Measurements from ENCODE around the gene SSPN. TPM values are rescaled to one million over a fixed set of nuclear protein-coding genes. Genes with fewer than 3 reads are reported as not detected.
"Not testable (repeated sequence)": the region's sequence is repeated elsewhere in the genome, so short reads cannot be mapped to it uniquely, and the experiment has no call there.

Gene SSPN
- total RNA-seq, 1 donor from 2014 or later: not detected

DNA sequence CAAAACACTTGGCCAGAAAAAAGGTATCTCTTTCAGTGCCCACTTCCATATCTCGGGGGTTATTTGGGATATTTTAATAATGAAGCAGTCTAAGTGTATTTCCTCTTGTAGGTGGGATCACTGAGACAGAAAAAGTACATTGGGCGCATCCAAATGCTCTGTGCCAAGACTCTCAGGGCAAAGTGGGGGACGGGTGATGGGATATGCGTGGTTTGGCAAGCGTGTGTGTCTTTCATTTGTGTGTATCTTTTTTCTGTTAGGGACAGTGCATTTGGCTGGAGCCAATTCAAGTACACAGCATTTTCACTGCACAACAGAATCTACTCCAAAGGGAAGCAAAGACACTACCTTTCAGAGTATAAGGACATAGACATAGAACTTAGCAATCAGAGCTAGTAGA lies 29.3 kb downstream of the SSPN start:
- Mint-ChIP-seq H3K4me3 (no peak overlapping the region), H3K27ac (no peak overlapping the region), H3K27me3 (ENCODE audit: insufficient read depth) (peaks cover 35% of the 10 kb centered on the region), H3K9me3 (no peaks in the 10 kb centered on the region), H3K36me3 (ENCODE audit: low read depth) (no peaks in the 10 kb centered on the region), H3K4me1 (ENCODE audit: low read depth) (no peaks in the 10 kb centered on the region)
- intact Hi-C loops (cut with micrococcal nuclease): no loop called here
- DNase-seq (ENCODE audit: low spot score): no peak

DNA sequence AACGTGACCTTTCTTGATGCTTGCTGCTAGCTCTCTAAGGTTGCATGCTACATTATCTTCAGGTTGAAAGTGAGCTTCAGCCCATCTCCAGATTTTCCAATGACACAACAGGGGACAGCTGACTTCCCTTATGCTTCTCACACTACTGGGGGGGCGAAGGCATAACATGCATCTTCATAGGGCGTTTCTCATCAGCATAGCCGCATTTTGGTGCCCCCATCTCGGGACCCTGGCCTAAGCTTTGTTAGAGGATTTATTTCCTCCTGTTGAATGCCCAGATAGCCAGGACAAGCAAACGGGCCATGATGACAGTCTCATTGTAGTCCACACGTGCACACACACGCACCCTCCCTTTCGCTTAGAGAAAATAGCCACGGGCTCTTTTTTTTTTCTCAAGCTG lies 30.7 kb downstream of the SSPN start:
- intact Hi-C loops (cut with micrococcal nuclease): no loop called here

DNA sequence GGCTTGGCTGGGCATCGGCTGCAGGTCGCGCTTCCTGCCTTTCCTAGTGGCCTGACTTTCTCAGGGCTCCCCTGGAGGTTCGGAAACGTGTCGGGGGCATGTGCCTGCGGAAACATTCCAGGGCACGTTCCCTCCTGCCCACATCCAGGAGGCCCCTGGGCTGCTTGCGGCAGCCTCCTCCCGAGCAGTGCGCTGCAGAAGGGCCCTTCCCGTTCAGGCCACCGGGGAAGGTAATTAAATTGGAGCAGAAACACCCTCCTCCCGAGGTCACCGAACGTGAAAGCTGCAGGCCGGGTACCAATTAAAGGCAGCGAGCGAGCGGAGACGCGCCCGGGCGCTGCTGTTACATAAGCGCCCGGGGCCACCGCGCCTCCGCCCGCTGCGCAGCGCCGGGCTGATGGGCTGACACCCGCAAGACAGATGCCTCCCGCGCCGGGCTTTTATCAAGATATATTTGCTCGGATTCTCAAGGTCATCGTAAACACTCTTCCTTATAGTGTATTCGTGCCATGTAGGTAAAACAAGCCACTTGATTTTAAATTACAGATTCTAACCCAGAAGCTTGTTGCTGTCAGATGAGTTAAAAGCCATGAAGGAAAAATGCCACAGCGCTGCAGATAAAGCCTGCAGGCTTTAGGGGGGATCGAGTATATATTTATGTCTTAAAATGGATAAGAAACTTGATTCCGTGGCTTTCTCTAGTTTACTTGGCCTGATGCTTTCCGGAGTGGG lies 31.4 kb downstream of the SSPN start:
- Mint-ChIP-seq H3K27ac (no peak overlapping the region), H3K4me1 (ENCODE audit: low read depth) (no peaks in the 10 kb centered on the region), H3K4me3 (no peak overlapping the region), H3K36me3 (ENCODE audit: low read depth) (no peaks in the 10 kb centered on the region), H3K9me3 (no peaks in the 10 kb centered on the region), H3K27me3 (ENCODE audit: insufficient read depth) (peaks cover 35% of the 10 kb centered on the region)
- intact Hi-C loops (cut with micrococcal nuclease): no loop called here
- no peak for DNase-seq (ENCODE audit: low spot score)

More for the DNA sequence above, 30.7 kb downstream of the SSPN start:
- Mint-ChIP-seq H3K4me1 (ENCODE audit: low read depth) (no peaks in the 10 kb centered on the region), H3K9me3 (no peaks in the 10 kb centered on the region), H3K27me3 (ENCODE audit: insufficient read depth) (peaks cover 35% of the 10 kb centered on the region), H3K27ac (no peak overlapping the region), H3K4me3 (no peak overlapping the region), H3K36me3 (ENCODE audit: low read depth) (no peaks in the 10 kb centered on the region)
- DNase-seq (ENCODE audit: low spot score): no peak

DNA sequence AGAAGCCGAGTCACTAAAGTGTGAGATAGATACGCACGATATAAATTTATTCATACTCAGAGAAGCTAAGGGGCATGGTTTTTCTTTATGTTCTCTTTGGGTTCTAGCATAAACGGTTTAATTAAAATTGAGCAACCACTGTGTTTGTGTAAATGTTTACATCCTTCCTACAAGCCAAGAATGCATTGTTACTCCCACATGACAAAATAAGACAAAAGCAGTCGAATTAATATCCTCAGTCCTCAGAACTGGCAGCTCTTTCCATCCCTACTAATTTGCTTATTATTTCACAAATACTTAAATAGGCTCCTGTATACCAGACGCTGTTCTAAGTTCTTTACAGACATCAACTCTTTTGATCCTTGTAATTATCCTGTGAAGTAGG lies 32.0 kb downstream of the SSPN start:
- Mint-ChIP-seq H3K36me3 (ENCODE audit: low read depth) (no peaks in the 10 kb centered on the region), H3K27ac (no peak overlapping the region), H3K4me1 (ENCODE audit: low read depth) (no peaks in the 10 kb centered on the region), H3K9me3 (no peaks in the 10 kb centered on the region), H3K4me3 (no peak overlapping the region), H3K27me3 (ENCODE audit: insufficient read depth) (peaks cover 38% of the 10 kb centered on the region)
- no peak for DNase-seq (ENCODE audit: low spot score)
- intact Hi-C loops (cut with micrococcal nuclease): no loop called here

DNA sequence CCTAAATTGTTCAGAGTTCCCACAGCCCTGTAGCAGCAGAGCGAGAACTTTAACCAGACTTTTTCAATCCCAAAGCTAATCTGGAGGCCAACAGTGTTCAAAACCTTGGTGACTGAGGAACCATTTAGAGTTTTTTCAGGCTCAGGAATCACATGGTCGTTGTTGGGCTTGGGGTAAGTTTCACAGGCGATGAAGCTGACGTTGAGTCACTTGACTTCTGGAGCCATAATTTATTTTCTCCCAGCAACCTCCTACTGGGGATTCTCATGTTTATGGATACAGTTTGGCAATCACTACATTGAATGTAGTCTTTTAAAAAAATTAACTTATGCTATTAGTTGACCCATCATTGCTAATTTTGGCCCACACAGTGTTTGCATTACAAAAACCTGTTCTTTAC lies 34.5 kb downstream of the SSPN start:
- no peak overlapping the region for H3K4me3 Mint-ChIP-seq
- H3K27me3 Mint-ChIP-seq (ENCODE audit: insufficient read depth): peaks cover 31% of the 10 kb centered on the region
- H3K27ac Mint-ChIP-seq: no peak overlapping the region
- DNase-seq (ENCODE audit: low spot score): no peak
- no peaks in the 10 kb centered on the region for H3K4me1 Mint-ChIP-seq (ENCODE audit: low read depth)
- intact Hi-C loops (cut with micrococcal nuclease): no loop called here
- no peaks in the 10 kb centered on the region for H3K9me3 Mint-ChIP-seq
- no peaks in the 10 kb centered on the region for H3K36me3 Mint-ChIP-seq (ENCODE audit: low read depth)

DNA sequence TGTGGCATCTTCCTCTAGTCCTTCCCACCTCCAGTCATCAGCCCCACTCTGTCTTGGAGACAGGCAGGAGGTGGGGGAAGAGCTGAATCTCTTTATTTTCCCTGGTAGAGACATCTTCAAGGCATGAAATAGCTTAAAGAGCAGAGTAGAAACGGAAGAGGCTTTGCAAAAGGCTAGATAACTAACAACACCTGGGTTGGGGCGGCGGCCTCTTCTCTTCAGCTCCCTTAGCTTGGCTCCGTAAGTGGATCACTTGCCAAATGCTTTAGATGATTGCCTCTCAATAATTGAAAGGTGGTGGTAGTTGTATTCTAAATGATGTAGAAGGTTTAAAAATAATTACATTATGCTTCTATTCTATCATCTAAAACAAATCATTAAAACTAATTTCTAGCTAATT lies 36.1 kb downstream of the SSPN start:
- intact Hi-C loops (cut with micrococcal nuclease): no loop called here
- H3K27ac Mint-ChIP-seq: no peak overlapping the region
- no peak overlapping the region for H3K4me3 Mint-ChIP-seq
- H3K27me3 Mint-ChIP-seq (ENCODE audit: insufficient read depth): peaks cover 25% of the 10 kb centered on the region
- H3K36me3 Mint-ChIP-seq (ENCODE audit: low read depth): no peaks in the 10 kb centered on the region
- H3K9me3 Mint-ChIP-seq: no peaks in the 10 kb centered on the region
- H3K4me1 Mint-ChIP-seq (ENCODE audit: low read depth): no peaks in the 10 kb centered on the region
- DNase-seq (ENCODE audit: low spot score): no peak

DNA sequence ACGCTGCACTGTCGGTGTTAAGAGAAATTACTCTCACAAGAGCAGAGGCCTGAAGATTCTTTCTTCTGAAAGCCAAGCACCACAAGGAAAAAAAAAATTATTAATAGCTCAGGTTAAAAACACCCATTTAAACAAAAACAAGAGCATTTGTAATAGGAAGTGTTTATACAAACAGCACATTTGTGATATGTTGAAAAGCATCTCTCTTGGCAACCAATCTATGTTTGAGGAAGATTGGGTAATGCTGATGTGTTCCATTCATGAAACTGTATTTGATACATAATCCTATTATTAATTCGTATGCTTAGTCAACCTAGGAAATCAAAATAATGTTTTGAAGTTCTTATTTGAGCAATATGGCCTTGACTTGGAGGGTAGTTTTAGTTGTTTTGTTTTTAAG lies 36.5 kb downstream of the SSPN start:
- H3K4me1 Mint-ChIP-seq (ENCODE audit: low read depth): no peaks in the 10 kb centered on the region
- no peak overlapping the region for H3K27ac Mint-ChIP-seq
- H3K27me3 Mint-ChIP-seq (ENCODE audit: insufficient read depth): peaks cover 25% of the 10 kb centered on the region
- intact Hi-C loops (cut with micrococcal nuclease): no loop called here
- no peaks in the 10 kb centered on the region for H3K9me3 Mint-ChIP-seq
- DNase-seq (ENCODE audit: low spot score): no peak
- H3K36me3 Mint-ChIP-seq (ENCODE audit: low read depth): no peaks in the 10 kb centered on the region
- no peak overlapping the region for H3K4me3 Mint-ChIP-seq

DNA sequence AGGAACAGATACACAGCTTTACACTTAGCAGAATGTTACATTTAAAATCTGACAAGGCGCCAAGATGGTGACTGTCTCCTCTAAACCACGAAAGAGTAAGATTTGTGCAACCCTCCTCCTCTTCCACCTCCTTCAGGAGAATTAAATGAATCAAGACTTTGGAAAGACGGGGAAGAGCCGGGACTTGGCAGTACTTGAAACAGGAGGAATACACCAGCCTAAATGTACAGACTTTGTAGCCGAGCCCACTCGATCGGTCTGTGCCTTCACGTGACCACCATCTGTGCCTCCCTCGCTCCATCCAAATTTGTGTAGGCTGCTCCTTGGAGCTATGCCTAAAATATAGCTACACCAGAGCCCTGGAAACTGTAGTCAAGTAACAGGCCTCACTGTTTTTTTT lies 38.3 kb downstream of the SSPN start:
- H3K4me3 Mint-ChIP-seq: no peak overlapping the region
- intact Hi-C loops (cut with micrococcal nuclease): no loop called here
- H3K4me1 Mint-ChIP-seq (ENCODE audit: low read depth): no peaks in the 10 kb centered on the region
- no peak for DNase-seq (ENCODE audit: low spot score)
- peaks cover 16% of the 10 kb centered on the region for H3K27me3 Mint-ChIP-seq (ENCODE audit: insufficient read depth)
- H3K9me3 Mint-ChIP-seq: no peaks in the 10 kb centered on the region
- no peaks in the 10 kb centered on the region for H3K36me3 Mint-ChIP-seq (ENCODE audit: low read depth)
- no peak overlapping the region for H3K27ac Mint-ChIP-seq

DNA sequence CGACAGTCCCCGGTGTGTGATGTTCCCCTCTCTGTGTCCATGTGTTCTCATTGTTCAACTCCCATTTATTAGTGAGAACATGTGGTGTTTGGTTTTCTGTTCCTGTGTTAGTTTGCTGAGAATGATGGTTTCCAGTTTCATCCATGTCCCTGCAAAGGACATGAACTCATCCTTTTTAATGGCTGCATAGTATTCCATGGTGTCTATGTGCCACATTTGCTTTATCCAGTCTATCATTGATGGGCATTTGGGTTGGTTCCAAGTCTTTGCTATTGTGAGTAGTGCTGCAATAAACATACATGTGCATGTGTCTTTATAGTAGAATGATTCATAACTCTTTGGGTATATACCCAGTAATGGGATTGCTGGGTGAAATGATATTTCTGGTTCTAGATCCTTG lies 40.1 kb downstream of the SSPN start:
- H3K27me3 Mint-ChIP-seq (ENCODE audit: insufficient read depth): peaks cover 17% of the 10 kb centered on the region
- H3K27ac Mint-ChIP-seq; H3K36me3 Mint-ChIP-seq (ENCODE audit: low read depth); H3K9me3 Mint-ChIP-seq; H3K4me3 Mint-ChIP-seq; H3K4me1 Mint-ChIP-seq (ENCODE audit: low read depth); intact Hi-C loops (cut with micrococcal nuclease); DNase-seq (ENCODE audit: low spot score): not testable (repeated sequence)

DNA sequence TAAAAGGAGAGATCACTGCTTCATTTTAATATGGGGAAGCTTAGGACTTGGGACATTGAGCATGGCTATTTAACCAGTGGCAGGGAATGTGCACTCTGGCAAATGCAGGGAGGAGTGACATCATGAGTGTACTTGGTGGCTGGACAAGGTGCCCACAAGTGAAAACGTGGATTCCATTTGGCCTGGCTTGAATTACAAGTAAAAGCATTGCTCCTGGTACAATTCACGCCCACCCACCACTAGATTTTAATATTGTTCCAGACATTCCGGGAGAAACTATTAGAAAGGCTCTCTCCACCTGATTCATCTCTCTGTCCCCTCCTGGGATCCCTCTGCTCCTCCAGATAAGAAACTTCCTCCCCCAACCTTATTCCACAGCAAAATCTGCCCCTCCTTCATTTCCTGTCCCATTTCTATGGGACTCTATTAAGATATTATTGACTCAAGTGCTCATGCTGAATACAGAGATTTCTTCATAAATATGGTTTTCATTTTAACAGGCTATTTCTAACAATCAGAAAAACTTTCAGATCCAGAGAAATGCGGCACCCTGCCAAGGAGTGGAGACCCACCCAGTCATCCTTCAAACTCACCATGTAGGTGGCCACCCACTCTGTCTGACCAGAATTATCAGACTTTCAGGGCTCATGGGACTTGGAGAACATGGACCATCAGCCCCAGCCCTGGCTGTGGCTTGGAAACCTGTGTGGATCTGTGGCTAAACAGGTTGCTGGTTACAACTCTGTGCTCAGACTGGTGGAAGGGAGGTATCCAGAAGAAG lies 43.2 kb downstream of the SSPN start:
- Mint-ChIP-seq H3K4me3 (no peak overlapping the region), H3K9me3 (no peaks in the 10 kb centered on the region), H3K36me3 (ENCODE audit: low read depth) (no peaks in the 10 kb centered on the region), H3K4me1 (ENCODE audit: low read depth) (no peaks in the 10 kb centered on the region), H3K27ac (no peak overlapping the region), H3K27me3 (ENCODE audit: insufficient read depth) (peaks cover 13% of the 10 kb centered on the region)
- intact Hi-C loops (cut with micrococcal nuclease): no loop called here
- DNase-seq (ENCODE audit: low spot score): no peak

DNA sequence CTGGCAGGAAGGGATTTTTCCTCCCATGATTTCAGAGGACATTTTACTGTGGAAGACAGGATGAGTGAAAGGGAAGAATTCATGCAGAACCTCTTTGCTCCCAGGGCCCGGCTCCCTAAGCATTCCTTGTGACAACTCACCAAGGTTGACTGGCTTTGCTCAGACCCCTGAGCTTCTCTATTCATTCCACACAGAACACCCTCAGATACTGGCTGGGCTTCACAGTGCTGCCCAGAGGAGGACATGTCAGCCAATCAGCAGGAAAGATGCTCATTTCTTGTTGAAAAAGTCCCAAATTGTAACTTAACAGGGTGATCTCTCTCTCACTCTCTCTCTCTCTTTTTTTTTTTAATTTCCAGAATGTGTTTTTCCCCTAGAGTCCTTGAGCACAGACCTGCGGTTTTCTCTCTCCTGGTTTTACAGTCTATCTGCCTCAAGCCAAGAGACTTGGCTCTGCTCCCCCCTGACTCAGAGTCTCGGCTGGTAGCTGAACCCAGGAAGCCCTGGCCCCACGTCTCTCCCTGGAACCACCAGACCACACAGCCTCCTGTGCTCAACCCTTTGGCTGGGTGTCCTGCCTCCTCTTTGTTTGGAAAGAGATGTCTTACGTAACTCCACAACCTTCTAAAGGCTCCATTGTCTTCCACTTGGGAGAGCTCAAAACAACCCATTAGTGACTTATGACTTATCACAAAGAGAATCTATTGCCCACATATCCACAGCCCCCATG lies 43.9 kb downstream of the SSPN start:
- no peaks in the 10 kb centered on the region for H3K4me1 Mint-ChIP-seq (ENCODE audit: low read depth)
- intact Hi-C loops (cut with micrococcal nuclease): no loop called here
- H3K4me3 Mint-ChIP-seq: no peak overlapping the region
- no peaks in the 10 kb centered on the region for H3K9me3 Mint-ChIP-seq
- DNase-seq (ENCODE audit: low spot score): no peak
- no peaks in the 10 kb centered on the region for H3K36me3 Mint-ChIP-seq (ENCODE audit: low read depth)
- H3K27ac Mint-ChIP-seq: no peak overlapping the region
- peaks cover 13% of the 10 kb centered on the region for H3K27me3 Mint-ChIP-seq (ENCODE audit: insufficient read depth)

DNA sequence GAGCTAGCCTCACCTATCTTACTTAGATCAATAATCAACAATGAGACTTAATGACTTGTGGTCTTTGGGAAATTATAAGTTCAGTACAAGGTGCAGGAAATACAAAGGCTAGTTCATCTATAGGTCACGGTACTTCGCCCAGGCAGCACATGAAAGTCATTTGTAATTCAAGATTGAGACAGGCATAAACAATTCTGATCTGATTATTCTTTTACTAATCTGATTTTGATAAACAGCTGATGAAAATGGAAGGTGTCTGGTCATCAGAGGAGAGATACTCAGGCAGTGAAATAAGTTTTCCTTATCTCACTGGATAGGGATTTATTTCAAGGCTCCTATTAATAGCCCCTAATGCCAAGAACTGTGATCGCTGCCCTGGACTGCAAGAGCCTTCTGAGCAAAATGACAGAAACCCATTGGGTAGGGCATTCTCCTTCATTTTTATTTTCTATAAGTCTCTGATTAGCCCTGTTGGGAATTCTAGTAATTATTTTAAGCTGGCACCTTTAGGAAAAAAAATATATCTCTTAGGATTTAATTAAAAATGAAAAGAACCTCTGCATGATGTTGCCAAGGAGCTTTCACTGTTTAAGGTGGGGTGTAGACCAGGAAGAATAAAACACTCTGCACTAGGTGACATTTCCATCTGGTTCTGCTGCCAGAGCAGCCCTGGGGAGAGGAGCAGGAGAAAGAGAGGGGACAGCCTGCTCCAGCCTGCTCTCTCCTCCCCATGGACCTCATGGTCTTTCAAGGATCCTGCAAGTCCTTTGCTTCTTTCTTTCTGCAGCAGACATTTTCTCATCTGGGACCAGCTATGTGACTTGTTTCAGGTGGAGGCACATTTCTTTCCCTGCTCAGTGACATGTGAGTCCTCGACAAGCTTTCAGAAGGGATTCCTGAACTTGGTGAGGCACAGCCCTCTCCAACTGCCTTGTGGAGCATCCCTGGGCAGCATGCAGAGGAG lies 44.8 kb downstream of the SSPN start:
- no peak for DNase-seq (ENCODE audit: low spot score)
- Mint-ChIP-seq H3K36me3 (ENCODE audit: low read depth) (no peaks in the 10 kb centered on the region), H3K27me3 (ENCODE audit: insufficient read depth) (peaks cover 11% of the 10 kb centered on the region), H3K4me1 (ENCODE audit: low read depth) (no peaks in the 10 kb centered on the region), H3K9me3 (no peaks in the 10 kb centered on the region), H3K4me3 (no peak overlapping the region), H3K27ac (no peak overlapping the region)
- intact Hi-C loops (cut with micrococcal nuclease): no loop called here

All from activated T-helper 1 cell treated with anti-CD3 and anti-CD28 coated beads, Interleukin-12 subunit alpha, Interleukin-12 subunit beta, Interleukin-2, Interleukin-4 antibody, amounts not matched to agents 30 ng/mL and 10 ng/mL and 1 ng/mL, durations not matched to agents 14 hours and 24 hours and 36 hours (primary cell).